Measurements from ENCODE around the gene TMEM254.

TMEM254 gene

GRCh38 chr10:80140251-80140650 is 61.8 kb downstream of the TMEM254 start:
- no peak overlapping the region for H3K4me3 ChIP-seq (ENCODE audit: low read depth, low read length)
- TF ChIP-seq CTCF (IDR thresholded peaks at IDR 0.05; ENCODE audit: low read depth, low read length) = no peak
- no peaks in the 10 kb centered on the region for H3K27me3 ChIP-seq
- no peaks in the 10 kb centered on the region for H3K9me3 ChIP-seq
- H3K36me3 ChIP-seq = no peaks in the 10 kb centered on the region
- no peak for DNase-seq
- H3K4me1 ChIP-seq = no peaks in the 10 kb centered on the region

- no peak for DNase-seq
- Histone ChIP-seq H3K27me3 (no peaks in the 10 kb centered on the region), H3K4me1 (no peaks in the 10 kb centered on the region), H3K9me3 (no peaks in the 10 kb centered on the region), H3K36me3 (no peaks in the 10 kb centered on the region), H3K4me3 (ENCODE audit: low read depth, low read length) (no peak overlapping the region)
- TF ChIP-seq CTCF (IDR thresholded peaks at IDR 0.05; ENCODE audit: low read depth, low read length) = no peak
Measured at GRCh38 chr10:80141696-80142460, 63.4 kb downstream of the TMEM254 start.
